Measurements from ENCODE around the gene C2orf68. TPM values are rescaled to one million over a fixed set of nuclear protein-coding genes. Genes with fewer than 3 reads are reported as not detected.

C2orf68 gene
- total RNA-seq, 1 experiment from 2014 or later = 34.3 TPM

- Mint-ChIP-seq H3K9me3 (ENCODE audit: unreplicated experiment) (no peaks in the 10 kb centered on the region), H3K27me3 (ENCODE audit: insufficient read depth, unreplicated experiment) (no peaks in the 10 kb centered on the region), H3K27ac (ENCODE audit: low read depth, unreplicated experiment) (no peak overlapping the region), H3K4me1 (ENCODE audit: insufficient read depth, unreplicated experiment) (peaks cover 10% of the 10 kb centered on the region), H3K4me3 (ENCODE audit: unreplicated experiment) (no peak overlapping the region), H3K36me3 (ENCODE audit: insufficient read depth, unreplicated experiment) (peaks cover 61% of the 10 kb centered on the region)
- ChIA-PET CTCF (interaction anchor here (0.5 to 7.2 kb wide), 2 partner anchors 17 to 281 kb away, joined by 3 to 52 read pairs; no protein-coding TSS in a partner anchor), POLR2A (interaction anchor here (1.2 kb wide), 1 partner anchor 88 kb away, joined by 4 read pairs; no protein-coding TSS in a partner anchor)
- no TSS peak for BruUV-seq (replicated peaks)
- intact Hi-C loops (cut with micrococcal nuclease) = no loop called here
- no peak for DNase-seq (ENCODE audit: unreplicated experiment)
- TF ChIP-seq CTCF (IDR thresholded peaks at IDR 0.05; ENCODE audit: unreplicated experiment) = no peak
Observed at GRCh38 chr2:85653996-85654395, 42.1 kb upstream of the C2orf68 start.

- ChIA-PET POLR2A (interaction anchor here (0.6 to 1.3 kb wide), 3 partner anchors 8 to 710 kb away, joined by 3 to 5 read pairs (median 3); no protein-coding TSS in a partner anchor), CTCF (interaction anchor here (0.7 to 7.2 kb wide), 3 partner anchors 15 to 231 kb away, joined by 3 to 52 read pairs (median 4); no protein-coding TSS in a partner anchor)
- no peak for TF ChIP-seq CTCF (IDR thresholded peaks at IDR 0.05; ENCODE audit: unreplicated experiment)
- H3K27me3 Mint-ChIP-seq (ENCODE audit: insufficient read depth, unreplicated experiment) = no peaks in the 10 kb centered on the region
- no peak overlapping the region for H3K4me3 Mint-ChIP-seq (ENCODE audit: unreplicated experiment)
- H3K36me3 Mint-ChIP-seq (ENCODE audit: insufficient read depth, unreplicated experiment) = peaks cover 80% of the 10 kb centered on the region
- H3K4me1 Mint-ChIP-seq (ENCODE audit: insufficient read depth, unreplicated experiment) = peaks cover 10% of the 10 kb centered on the region
- no TSS peak for BruUV-seq (replicated peaks)
- no peak overlapping the region for H3K27ac Mint-ChIP-seq (ENCODE audit: low read depth, unreplicated experiment)
- no peaks in the 10 kb centered on the region for H3K9me3 Mint-ChIP-seq (ENCODE audit: unreplicated experiment)
- intact Hi-C loops (cut with micrococcal nuclease) = no loop called here
- no peak for DNase-seq (ENCODE audit: unreplicated experiment)
Observed at GRCh38 chr2:85652056-85652455, 40.2 kb upstream of the C2orf68 start.

- DNase-seq (ENCODE audit: unreplicated experiment) = no peak
- POLR2A ChIA-PET = interaction anchor here (0.9 kb wide), 1 partner anchor 36 kb away, joined by 3 read pairs; the partner anchor contains the start of gene USP39
- Mint-ChIP-seq H3K27ac (ENCODE audit: low read depth, unreplicated experiment) (no peak overlapping the region), H3K9me3 (ENCODE audit: unreplicated experiment) (no peaks in the 10 kb centered on the region), H3K4me3 (ENCODE audit: unreplicated experiment) (no peak overlapping the region), H3K27me3 (ENCODE audit: insufficient read depth, unreplicated experiment) (no peaks in the 10 kb centered on the region), H3K4me1 (ENCODE audit: insufficient read depth, unreplicated experiment) (peaks cover 10% of the 10 kb centered on the region), H3K36me3 (ENCODE audit: insufficient read depth, unreplicated experiment) (peaks cover 90% of the 10 kb centered on the region)
- no TSS peak for BruUV-seq (replicated peaks)
- intact Hi-C loops (cut with micrococcal nuclease) = no loop called here
- no peak for TF ChIP-seq CTCF (IDR thresholded peaks at IDR 0.05; ENCODE audit: unreplicated experiment)
- CTCF ChIA-PET = interaction anchor here (0.6 to 7.2 kb wide), 4 partner anchors 11 to 78 kb away, joined by 4 to 52 read pairs (median 6); no protein-coding TSS in a partner anchor
Observed at GRCh38 chr2:85651097-85651496, 39.2 kb upstream of the C2orf68 start.

GRCh38 chr2:85650456-85650855, 38.6 kb upstream of the C2orf68 start:
- Mint-ChIP-seq H3K4me3 (ENCODE audit: unreplicated experiment) (no peak overlapping the region), H3K36me3 (ENCODE audit: insufficient read depth, unreplicated experiment) (peaks cover 95% of the 10 kb centered on the region), H3K27me3 (ENCODE audit: insufficient read depth, unreplicated experiment) (no peaks in the 10 kb centered on the region), H3K4me1 (ENCODE audit: insufficient read depth, unreplicated experiment) (peaks cover 10% of the 10 kb centered on the region), H3K9me3 (ENCODE audit: unreplicated experiment) (no peaks in the 10 kb centered on the region), H3K27ac (ENCODE audit: low read depth, unreplicated experiment) (no peak overlapping the region)
- intact Hi-C loops (cut with micrococcal nuclease) = no loop called here
- CTCF ChIA-PET = interaction anchor here (0.6 to 7.2 kb wide), 7 partner anchors 10 to 163 kb away, joined by 3 to 52 read pairs (median 5); no protein-coding TSS in a partner anchor
- BruUV-seq (replicated peaks) = no TSS peak
- POLR2A ChIA-PET = no interaction called here
- DNase-seq (ENCODE audit: unreplicated experiment) = no peak
- TF ChIP-seq CTCF (IDR thresholded peaks at IDR 0.05; ENCODE audit: unreplicated experiment) = no peak
